Stimulated activated CD8-positive, alpha-beta memory T cell treated with anti-CD3 and anti-CD28 coated beads, Interleukin-12 subunit alpha, Interleukin-12 subunit beta, amount 100 ng/mL, for 24 hours (primary cell): Measurements from ENCODE around the gene NEK1.

Experiments used
- DNase-seq: peaks from one replicate; pipeline ENCODE4 v3.0.0-alpha.2; 2020; ENCODE audit errors: extremely low read depth

Gene NEK1

DNA sequence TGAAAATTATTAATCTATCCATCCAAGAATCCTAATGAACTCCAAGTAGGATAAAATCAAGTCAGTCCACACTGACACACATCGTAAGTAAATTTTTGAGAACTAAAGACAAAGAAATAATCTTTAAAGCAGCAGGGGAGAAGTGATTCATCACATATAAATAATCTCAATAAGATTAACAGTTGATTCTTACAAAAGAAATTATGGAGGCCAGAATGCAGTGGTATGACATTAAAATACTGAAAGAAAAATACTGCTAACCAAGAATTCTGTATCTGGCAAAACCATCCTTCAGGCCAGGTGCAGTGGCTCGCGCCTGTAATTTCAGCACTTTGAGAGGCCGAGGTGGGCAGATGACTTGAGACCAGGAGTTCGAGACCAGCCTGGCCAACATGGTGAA, 245.6 kb downstream of the NEK1 start:
- DNase-seq = no peak

DNA sequence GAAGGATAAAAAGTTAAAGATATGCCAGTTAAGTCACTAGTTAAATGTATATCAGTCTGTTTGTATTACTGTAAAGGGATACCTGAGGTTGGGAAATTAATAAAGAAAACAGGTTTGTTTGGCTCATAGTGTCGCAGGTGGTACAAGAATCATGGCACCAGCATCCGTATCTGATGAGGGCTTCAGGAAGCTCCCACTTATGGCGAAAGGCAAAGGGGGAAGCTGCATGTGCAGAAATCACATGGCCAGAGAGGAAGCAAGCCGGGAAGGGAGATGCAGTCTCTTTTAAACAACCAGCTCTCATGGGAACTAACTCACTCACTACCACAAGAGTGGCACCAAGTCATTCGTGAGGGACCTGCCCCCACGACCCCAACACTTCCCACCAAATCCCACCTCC, 249.8 kb downstream of the NEK1 start:
- no peak for DNase-seq

DNA sequence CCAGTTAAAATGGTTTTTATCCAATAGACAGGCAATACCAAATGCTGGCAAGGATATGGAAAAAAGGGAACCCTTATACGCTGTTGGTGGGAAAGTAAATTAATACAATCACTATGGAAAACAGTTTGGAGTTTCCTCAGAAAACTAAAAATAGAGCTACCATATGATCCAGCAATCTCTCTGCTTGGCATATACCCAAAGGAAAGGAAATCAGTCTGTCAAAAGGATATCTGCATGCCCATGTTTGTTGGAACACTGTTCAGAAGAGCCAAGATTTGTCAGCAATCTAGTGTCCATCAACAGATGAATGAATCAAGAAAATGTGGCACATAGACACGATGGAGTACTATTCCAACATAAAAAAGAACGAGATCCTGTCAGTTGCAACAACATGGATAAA, 250.6 kb downstream of the NEK1 start:
- DNase-seq = no peak

DNA sequence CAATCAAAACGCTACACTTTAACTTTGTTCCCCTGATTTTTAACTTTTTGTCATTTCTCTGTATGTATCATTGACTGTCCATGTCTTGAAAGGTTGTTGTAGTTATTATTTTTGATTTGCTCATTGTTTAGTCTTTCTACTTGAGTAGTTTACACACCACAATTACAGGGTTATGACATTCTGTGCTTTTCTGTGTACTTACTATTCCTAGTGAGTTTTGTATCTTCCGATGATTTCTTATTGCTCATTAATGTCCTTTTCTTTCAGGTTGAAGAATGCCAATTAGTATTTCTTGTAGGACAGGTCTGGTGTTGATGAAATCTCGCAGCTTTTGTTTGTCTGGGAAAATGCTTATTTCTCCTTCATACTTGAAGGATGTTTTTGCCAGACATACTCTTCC, 252.4 kb downstream of the NEK1 start:
- DNase-seq = no peak

DNA sequence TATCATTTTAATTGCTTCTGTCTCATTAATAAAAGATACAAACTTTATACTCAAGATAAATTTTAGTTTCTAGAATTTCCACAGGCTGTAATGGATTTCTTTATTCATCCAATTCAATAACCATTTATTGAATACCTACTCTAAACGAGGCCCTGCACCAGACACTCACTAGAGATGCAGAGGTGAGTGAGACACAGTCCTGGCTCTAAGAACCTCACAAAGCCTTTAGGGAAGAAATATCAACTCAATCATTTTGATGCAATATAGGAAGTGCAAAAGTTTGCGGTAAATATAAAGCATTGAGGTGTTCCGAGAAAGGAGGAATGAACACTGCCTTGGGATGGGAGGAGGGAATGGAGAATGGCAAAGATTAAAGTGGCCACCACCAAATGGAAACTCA, 260.0 kb downstream of the NEK1 start:
- no peak for DNase-seq

DNA sequence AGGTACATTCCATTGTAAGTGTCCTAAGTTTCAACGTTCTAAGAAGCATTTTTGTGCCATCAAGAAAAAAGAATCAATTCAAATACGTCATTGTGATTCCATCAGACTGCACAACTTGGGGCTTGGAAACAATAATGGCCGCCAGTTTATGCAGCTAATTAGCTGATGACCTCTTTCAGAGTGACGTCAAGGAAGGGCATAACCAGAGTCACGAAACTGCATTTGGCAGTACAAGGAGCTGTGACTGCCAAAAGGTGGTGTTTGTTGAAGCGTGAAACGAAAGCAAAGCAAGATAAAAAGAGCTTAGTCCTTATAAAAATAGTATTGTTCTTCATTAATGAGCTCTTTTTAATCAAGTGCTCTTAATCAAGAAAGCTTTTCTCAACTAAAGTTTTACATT, 260.5 kb downstream of the NEK1 start:
- no peak for DNase-seq

DNA sequence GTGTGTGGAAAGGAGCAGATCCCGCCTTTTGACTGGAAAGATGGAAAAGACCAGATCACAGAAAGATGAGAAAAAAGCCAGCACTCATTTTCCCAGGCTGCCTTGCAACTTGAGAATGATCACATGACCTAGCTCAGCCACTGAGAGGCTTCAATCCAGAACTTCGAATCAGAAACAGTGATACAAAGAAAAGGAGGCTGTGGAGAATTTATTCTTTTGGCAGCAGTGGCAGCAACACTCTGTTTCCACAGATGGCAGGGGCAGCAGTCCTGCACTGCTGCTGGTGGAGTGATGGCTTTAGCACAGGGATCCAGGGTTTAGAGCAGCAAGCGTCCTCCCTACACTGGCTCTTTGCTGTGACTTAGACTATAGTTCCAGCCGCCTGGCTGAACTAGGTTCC, 263.8 kb downstream of the NEK1 start:
- no peak for DNase-seq

DNA sequence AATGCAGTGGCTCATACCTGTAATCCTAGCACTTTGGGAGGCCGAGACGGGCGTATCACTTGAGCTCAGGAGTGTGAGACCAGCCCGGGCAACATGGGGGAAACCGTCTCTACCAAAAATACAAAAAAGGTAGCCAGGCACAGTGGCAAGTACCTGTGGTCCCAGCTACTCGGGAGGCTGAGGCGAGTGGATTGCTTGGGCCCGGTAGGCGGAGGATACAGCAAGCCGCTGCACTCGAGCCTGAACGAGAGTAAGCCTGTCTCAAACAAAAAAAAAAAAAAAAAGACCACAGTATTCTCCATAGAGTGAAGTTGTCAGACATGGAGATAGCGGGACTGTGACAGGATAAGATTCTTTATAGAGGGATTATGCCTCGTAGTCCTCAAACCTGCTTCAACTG, 265.5 kb downstream of the NEK1 start:
- DNase-seq = no peak

DNA sequence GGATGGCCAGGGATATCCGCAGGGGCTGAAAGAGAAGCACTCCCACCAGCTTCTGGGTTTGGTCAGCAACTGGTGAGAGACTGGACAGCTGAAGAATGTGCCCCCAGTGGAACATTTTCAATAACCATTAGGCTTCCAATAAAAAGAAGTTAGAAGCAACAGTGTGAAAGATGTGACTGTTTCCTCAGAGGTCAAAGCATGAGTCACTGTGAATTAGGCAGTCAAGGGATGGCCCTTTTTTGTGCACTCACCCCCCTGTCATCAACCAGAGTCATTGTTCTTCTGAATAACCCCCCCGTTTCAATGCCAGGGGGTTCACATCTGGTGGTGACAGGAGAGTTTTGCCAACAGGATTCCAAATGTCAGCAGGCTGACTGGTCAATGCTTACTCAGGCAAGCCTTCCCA, 267.1 kb downstream of the NEK1 start:
- no peak for DNase-seq
